Stimulated activated CD8-positive, alpha-beta memory T cell treated with anti-CD3 and anti-CD28 coated beads, Interleukin-4, amount 100 ng/mL, for 24 hours (primary cell): Measurements from ENCODE around the gene PANX1.
A peak's percentile ranks its signal among the peaks of the same experiment; 100 is the strongest.
"Not testable (repeated sequence)": the region's sequence is repeated elsewhere in the genome, so short reads cannot be mapped to it uniquely, and the experiment has no call there.

ENCODE experiments used
- DNase-seq: peaks from one replicate; pipeline ENCODE4 v3.0.0-alpha.2; 2020; ENCODE audit warnings: low read depth

PANX1 gene

DNA sequence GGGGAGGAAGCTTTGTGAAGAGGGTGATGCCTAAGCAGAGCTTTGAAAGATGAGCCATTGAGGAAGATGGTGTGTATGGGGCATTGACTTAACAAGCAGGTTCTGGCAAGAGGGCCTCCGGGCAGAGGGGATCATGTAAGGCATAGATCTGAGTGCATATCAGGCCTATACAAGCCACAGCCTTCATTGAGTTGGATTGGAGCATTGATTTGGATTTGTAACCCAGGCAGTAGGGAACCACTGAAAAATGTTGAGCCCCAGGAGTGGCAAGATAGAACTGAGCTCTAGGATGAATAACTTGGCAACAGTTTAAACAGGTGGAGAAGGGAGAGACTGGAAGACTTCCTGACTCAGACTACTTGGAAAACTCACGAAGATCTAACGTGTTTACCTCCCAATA lies 21.4 kb downstream of the PANX1 start:
- no peak for DNase-seq

DNA sequence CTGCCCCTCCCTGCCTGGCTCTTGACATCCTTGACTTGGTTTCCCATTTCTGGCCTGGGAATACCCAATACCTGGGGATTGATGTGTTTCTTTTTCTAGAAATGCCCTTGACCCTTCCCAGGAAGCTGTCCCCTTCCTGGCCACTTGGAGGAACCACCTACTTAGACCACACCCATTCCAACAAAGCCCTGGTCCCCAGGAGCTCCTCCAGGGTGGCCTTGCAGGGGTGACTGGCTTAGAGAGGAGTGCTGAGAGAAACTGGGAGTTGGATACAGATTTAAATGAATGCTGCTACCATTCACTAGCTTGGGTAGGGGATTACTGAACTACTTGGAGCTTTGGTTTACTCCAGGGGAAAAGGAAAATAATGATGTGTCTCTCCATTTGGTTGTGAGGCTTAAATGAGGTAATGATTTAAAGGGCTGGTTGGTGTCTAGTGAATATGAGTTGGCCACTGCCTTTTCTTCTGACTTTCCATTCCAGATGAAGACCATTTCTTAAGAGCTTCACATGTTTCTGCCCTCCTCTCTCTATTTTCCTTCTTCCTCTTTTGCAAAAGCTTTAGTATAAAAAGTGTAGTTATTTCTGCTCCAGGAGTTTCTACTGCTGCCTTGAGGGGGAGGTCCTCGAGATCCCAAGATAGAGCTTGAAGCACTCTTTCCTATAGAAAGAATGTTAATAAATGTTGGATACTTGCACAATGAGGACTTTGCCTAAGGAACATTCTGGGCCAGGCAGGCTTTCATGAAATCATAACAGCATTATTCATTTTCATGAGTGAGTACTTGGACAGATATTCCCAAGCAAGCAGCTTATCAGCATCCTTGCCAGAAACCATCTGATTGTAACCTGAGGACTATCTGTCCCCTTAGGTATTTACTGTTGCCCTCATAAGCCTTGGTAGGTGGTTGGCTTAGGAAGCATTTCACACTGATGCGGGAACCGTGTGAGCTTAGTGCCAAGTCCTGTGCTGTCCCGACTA lies 22.4 kb downstream of the PANX1 start:
- no peak for DNase-seq

DNA sequence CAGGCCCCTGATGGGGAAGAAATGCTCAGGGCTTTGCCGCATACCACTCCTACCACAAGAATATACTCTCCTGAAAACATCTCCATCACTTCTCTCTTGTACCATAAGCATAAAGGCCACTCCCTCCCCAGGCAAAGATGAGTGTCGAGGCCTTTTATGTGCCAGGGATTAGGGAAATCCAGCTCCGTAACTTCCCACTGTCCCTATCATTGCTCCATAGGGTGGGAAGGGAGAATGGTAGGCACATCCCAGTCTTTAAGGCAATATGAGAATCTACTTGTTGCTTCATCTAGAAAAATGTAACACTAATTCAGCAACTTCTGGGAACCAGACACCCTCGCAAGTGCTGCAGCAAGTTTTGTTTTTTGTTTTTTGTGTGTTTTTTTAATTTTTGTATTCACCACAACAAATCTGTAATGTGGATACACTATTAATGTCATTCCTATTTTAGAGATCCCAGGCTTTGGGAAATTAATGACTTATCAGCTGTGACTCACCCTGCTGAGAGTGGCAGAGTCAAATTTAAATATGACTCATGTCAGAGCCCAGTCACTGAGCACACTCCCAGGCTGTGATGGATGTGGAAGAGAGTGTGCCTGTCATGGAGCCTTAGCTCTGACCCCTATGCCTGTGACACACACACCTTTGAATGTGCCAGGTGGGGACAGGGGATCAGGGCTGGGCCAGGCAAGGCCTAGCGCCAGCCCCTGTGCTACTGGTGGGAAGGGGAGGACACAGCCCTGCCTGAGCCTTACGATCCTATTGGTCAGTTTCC lies 23.4 kb downstream of the PANX1 start:
- no peak for DNase-seq

DNA sequence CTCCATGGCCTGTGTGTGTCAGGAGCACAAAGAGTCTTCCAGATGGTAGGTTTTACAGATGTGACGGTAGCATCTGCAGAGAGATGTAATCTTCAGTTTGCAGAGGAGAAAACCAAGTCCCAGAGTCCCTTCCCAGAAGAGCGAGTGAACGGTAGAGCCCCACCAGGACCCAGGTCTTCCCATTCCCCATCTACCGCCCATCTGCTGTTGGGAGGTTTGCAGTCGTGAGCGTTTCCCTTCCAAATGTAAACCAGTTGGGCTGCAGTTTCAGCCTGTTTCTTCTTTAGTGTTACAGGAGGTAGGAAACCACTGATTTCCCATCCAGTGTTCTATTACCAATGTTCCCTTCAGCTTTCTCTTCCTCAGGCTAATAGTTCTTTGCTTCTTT lies 24.0 kb downstream of the PANX1 start:
- no peak for DNase-seq

DNA sequence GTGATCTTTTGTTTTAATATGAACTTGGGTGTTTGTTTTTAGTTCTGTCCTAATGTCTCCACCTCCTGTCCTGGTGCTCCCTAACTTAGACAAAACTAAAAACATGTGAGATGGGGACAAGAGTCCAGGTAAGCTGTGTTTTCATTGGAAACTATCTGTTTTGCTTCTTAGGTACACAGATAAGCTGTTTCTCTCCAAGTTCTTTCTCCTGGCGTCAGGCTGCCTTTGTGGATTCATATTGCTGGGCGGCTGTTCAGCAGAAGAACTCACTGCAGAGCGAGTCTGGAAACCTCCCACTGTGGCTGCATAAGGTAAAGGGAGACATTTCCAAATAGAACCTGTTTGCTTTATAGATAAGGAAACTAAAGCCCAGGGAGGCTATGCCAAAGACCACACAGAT lies 24.7 kb downstream of the PANX1 start:
- DNase-seq = no peak

DNA sequence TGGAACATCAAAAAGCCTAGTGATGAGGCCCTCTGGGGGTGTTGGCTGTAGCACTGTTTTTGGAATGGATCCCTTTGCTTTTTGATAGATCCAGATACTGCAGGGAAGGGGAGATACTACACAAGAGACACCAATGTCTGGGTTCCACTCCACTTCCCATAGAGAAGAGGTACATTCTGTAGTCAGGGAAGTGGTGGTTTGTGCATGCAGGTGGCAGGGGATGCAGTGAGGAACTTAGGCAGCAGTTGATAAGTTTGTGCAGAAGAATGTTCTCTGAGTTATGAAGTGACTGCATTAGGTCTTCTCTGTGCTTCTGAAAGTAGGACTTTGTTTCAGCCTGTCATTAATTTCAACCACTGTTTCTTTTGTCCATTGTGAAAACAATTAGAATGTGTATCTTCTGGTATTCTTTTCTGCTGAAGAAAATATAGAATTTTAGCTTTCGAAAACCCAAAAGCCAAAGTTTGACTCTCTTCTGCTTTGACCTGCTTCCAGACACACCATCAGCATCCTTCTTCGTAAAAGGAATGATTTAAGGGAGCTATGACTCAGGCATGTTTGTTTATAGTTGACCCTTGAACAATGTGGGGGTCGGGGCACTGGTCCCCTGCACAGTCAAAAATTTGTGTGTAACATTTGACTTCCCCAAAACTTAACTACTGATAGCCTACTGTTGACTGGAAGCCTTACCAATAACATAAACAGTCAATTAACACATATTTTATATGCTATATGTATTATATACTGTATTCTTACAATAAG lies 25.6 kb downstream of the PANX1 start:
- DNase-seq = no peak

DNA sequence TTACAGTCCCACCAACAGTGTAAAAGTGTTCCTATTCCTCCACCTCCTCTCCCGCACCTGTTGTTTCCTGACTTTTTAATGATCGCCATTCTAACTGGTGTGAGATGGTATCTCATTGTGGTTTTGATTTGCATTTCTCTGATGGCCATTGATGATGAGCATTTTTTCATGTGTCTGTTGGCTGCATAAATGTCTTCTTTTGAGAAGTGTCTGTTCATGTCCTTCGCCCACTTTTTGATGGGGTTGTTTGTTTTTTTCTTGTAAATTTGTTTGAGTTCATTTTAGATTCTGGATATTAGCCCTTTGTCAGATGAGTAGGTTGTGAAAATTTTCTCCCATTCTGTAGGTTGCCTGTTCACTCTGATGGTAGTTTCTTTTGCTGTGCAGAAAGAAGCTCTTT lies 28.7 kb downstream of the PANX1 start:
- DNase-seq = not testable (repeated sequence)

DNA sequence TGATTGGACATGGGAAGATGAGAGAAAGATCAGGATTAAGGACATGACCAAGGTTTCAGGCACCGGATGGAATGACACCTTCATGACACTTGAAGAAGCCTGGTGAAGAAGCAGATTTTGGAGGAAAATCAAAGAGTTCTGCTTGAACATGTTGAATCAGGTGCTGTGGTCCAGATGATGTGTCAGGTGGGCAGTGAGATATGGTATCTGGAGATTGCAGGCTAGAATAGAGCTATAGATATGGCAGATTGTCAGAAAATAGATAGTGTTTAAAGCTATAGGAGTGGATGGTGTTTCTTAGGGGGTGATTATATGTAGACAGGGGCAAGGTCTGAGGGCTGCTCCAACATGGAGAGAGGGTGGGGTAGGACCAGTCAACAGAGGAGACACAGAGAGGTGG lies 40.2 kb downstream of the PANX1 start:
- DNase-seq = no peak

DNA sequence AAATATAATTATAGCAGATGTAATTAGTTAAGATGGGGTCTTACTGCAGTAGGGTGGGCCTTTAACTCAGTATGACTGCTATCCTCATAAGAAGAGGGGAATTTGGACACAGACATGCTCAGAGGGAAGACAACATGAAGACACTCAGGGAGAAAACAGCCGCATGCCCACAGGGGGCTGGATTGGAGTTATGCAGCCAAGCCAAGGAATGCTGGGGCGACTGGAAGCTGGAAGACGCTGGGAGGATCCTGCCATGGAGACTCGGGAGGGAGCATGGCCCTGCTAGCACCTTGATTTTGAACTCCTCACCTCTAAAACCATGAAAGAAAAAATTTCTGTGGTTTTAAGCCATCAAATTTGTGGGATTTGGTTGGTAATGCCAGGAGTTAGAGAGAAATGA lies 40.9 kb downstream of the PANX1 start:
- DNase-seq = no peak

DNA sequence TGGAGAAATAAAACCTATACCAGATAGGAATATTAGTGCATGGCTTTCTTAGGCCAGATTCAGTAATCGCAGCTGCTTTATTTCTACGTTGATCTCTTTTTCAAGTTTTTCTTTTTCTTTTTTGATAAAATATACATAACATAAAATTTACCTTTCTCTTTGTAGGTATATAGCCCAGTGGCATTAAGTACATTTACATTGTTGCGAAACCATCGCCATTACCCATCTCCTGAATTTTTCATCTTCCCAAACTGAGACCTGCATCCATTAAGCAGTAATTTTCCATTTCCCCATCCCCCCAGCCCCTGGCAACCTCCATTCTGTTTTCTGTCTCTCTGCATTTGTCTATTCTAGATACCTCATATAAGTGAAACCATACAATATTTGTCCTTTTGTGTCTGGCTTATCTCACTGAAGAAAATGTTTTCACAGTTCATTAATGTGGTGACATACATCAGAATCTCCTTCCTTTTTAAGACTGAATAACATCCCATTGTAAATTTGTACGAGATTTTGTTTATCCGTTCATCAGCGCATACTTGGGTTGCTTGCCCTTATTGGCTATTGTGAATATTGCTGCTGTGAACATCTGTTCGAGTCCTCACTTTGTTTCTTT lies 41.4 kb downstream of the PANX1 start:
- no peak for DNase-seq

DNA sequence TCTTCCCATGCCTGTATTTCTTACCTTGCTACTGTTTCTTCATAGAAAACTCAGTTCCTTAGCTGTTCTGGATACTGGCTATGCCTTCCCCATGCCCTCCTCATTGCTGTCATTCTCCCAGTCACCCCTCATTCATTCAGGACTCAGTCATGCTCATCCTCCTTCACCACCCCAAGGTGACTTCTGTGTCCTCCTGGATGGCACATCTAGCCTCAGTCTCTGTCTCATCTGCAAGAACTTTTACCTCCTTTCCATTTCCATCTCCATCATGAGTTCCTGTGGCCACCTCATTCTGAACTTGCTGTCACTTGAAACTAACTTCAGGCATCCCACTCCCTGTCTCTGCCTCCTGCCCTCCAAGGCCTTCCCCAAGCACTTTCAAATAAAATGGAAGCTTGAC lies 42.3 kb downstream of the PANX1 start:
- DNase-seq = no peak

DNA sequence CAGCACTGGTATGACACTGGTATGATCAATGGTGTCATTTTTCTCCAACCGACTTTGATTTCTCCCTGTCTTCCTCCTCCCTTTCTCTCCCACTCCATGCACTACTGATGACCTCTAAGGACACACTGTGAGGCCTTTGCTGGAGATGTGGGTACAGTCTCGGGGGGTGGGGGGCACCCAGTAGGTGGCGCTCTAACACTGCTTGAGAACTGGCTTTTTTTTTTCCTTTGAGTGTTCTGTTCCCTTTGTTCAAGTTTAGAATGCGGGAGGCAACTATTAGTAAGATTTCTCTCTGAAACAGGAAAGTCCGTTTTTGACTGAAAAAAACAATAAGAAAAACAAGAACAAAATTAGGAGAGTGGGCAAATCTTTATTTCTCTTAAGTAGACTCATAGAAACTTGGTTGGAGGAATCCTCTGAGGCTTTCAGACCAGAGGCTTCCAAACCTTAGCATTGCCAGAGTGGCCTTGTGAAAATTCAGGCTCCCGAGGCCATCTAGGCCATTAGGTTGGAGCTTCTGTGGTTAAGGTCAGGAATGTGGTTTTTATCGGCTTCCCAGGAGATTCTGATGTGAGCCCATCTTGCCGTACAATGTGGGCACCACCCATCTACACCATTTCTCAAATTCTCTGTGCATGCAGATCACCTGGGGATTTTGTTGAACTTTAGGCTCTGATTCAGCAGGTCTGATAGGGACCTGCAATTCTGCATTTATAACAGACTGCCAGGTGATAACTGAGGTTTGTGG lies 43.2 kb downstream of the PANX1 start:
- peak; percentile 22 for DNase-seq

DNA sequence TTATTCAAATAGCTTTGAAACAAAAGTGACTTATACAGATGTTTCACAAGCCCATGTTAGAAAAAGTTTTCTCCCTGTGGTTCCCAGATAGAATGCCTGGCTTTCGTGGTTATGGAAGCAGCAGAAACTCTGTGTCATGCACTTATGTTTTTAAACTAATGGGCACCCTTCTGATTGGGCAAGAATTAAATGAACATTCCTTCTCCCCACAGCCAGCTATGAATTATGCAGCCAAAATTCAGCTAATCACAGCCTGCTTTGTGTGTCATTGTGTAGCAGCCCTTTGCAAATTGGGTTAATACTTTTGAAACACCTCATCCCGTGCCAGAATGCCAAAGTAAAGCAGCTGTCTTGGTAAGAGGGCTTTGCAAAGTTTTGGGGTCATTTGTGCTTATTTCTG lies 46.9 kb downstream of the PANX1 start:
- DNase-seq = no peak

DNA sequence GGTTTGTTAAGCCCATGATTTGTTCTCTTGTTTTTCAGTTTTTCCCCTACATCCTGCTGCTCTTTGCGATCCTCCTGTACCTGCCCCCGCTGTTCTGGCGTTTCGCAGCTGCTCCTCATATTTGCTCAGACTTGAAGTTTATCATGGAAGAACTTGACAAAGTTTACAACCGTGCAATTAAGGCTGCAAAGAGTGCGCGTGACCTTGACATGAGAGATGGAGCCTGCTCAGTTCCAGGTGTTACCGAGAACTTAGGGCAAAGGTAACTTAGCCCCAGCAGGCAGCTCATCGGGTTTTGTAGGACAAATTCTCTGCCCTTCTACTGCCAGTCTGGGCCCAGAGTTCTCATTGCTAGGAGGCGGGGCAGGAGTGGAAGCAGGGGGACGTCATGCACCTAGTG lies 49.7 kb downstream of the PANX1 start:
- no peak for DNase-seq

DNA sequence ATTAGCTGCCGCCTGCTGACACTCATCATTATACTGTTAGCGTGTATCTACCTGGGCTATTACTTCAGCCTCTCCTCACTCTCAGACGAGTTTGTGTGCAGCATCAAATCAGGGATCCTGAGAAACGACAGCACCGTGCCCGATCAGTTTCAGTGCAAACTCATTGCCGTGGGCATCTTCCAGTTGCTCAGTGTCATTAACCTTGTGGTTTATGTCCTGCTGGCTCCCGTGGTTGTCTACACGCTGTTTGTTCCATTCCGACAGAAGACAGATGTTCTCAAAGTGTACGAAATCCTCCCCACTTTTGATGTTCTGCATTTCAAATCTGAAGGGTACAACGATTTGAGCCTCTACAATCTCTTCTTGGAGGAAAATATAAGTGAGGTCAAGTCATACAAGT lies 51.1 kb downstream of the PANX1 start:
- DNase-seq = no peak

DNA sequence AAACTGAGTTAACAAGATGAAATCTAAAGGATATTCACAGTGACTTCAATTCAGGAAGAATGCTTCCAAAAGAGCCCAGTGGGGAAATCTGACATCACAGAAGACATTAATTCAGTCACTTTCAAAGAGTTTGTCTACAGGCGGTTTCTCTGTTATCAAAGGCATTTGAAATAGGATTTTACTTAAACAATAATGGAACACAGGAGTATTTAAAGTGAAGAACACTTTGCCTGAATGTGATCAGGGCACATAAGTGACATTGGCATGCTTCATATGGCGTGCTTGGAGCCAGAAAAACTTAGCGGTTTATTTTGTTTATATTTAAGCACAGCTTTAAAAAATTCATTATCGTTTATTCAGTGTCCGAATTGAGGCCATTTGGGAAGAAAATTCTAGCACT lies 52.9 kb downstream of the PANX1 start:
- DNase-seq = no peak

DNA sequence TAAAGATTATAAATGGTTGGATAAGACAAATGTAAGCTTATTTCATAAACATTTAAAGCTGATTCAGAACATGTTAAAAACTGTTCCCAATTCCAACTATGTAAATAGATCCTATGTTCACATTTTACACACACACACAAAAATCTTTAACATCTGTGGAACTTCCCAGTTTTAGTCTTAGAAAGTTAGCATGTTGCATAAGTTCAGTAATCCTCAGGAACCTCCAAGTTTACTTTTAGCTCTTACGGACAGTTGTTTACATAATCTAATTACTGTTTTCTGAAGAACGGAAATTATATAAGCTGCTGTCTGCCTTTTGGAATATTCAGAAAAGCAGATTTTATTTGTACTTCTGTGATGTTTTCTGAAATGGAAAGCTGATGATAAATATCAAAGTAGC lies 53.3 kb downstream of the PANX1 start:
- no peak for DNase-seq

DNA sequence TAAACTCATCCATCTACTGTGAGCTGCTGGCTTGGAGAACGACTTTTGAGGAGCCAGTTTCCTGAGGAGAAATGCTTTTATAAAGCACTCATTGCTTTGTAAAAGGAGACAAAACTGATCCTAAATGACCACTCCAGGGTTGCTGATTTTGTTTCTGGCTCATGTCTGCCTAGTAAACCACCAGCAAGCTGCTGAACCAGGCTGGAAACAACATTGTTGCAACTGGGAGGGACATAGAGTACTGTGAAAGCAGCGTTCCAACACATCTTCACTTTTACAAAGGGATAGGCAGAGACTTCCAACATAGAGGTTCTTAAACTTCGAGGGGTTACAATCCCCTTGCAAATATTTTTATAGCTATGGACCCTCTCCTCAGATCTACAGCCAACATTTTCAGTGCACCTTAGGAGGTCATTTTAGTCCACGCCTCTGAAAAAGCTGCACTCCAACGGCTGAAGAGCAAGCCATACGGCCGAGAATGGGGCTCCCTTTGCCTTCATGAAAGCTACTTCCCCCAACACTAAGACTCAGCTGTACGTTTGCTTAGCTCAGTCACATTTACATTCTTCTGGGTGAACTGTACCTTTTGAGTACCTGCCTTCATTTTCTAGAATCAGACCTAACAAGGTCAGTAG lies 54.7 kb downstream of the PANX1 start:
- DNase-seq = no peak

DNA sequence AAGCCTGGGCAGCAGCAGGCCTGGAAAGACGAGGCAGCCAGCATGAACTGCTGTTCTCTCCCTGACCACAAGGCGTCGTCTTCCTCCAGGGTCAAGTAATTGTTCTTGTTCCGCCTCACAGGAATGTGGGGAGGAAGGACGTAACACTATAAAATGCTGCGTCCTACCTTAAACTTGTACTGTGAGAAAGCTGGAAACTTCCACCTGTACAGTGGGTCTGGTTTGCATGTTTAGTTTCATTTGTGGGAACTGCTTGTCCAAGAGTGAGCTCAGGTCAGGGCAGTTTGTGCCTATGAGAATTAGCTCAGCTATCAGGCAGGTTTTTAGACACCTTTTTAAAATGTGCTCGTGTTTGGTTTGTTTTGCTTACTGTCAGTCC lies 55.2 kb downstream of the PANX1 start:
- no peak for DNase-seq

DNA sequence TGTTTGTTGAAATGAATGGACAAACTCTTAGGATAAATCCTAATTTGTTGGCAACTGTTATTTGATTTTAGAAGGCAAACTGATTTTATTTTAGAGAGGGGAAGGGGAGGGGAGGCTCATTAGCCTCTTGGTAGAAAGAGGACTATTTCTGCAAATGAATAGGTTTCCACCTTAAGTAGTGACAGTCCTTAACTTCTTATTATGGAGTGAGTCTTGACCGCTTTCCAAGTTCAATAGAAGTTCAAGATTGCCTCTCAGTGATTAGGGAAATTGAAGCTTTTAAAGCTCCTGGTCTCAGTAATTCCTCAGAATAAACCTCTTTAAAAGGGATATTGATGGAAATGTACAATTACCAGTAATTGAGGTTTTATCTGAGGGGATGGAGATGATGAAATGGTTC lies 55.7 kb downstream of the PANX1 start:
- no peak for DNase-seq

DNA sequence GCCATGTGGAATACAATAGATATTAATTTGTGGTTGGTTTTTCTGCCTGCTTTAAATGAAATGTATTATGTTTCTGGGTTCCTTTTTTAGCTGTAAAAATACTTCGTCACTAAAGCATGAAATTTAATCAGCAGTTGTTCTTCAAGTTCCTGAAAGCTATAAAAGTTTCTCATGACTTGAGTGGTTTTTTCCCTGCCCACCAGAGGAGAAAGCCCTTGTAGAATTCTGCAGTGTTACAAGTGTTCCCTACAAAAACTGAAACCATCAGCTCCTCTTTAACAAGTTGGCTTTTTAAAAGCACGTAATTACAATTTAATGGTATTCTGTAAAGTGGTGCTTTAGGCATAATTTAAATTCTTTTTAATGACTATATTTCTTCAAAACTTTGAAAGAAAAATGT lies 56.2 kb downstream of the PANX1 start:
- DNase-seq = no peak
